ENCODE data around the gene TBK1. TPM values are rescaled to one million over a fixed set of nuclear protein-coding genes. Genes with fewer than 3 reads are reported as not detected.

TBK1 gene
- total RNA-seq, 1 experiment from 2014 or later = 33.8 TPM

DNA sequence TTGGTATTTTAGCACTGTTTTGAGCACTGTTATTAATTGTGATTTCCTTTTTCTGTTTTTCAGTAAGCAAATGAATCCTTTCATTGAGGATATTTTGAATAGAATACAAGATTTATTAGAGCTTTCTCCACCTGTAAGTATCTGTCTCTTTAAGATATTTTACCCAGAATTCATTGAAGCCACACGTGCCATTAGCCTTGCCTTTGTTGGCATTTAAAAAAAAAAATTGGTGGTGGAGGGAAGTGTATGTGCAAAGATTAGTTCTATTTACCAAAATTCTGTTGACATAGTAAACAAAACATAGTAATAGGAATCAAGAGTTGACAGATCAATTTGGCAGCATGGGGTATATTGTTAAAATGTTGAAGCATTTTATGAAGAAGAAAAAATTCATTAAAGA, 23.9 kb upstream of the TBK1 start:
- intact Hi-C loops (cut with micrococcal nuclease; ENCODE audit: unreplicated experiment) = no loop called here
- Histone ChIP-seq H3K36me3 (ENCODE audit: insufficient read depth, low read length, poor library complexity, severe bottlenecking) (peaks cover 99% of the 10 kb centered on the region), H3K27ac (ENCODE audit: low read depth, low read length, poor library complexity, severe bottlenecking) (peak overlapping the region; percentile 20), H3K9me3 (ENCODE audit: low read depth, low read length, poor library complexity, severe bottlenecking) (no peaks in the 10 kb centered on the region), H3K27me3 (replicated peaks; ENCODE audit: insufficient read depth, low read depth, low read length, poor library complexity) (no peaks in the 10 kb centered on the region), H3K4me1 (ENCODE audit: insufficient read depth, low read length, poor library complexity, severe bottlenecking) (no peaks in the 10 kb centered on the region), H3K4me3 (ENCODE audit: low read depth, low read length, poor library complexity, severe bottlenecking) (no peak overlapping the region)
- no peak for DNase-seq (ENCODE audit: low spot score)
- BruUV-seq (replicated peaks) = no TSS peak
- TF ChIP-seq, protein P1, sequence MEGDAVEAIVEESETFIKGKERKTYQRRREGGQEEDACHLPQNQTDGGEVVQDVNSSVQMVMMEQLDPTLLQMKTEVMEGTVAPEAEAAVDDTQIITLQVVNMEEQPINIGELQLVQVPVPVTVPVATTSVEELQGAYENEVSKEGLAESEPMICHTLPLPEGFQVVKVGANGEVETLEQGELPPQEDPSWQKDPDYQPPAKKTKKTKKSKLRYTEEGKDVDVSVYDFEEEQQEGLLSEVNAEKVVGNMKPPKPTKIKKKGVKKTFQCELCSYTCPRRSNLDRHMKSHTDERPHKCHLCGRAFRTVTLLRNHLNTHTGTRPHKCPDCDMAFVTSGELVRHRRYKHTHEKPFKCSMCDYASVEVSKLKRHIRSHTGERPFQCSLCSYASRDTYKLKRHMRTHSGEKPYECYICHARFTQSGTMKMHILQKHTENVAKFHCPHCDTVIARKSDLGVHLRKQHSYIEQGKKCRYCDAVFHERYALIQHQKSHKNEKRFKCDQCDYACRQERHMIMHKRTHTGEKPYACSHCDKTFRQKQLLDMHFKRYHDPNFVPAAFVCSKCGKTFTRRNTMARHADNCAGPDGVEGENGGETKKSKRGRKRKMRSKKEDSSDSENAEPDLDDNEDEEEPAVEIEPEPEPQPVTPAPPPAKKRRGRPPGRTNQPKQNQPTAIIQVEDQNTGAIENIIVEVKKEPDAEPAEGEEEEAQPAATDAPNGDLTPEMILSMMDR (conservative IDR thresholded peaks at IDR 0.05; ENCODE audit: low read depth, low read length) = no peak
- TF ChIP-seq EZH2 (IDR thresholded peaks at IDR 0.05; ENCODE audit: borderline replicate concordance, low read depth, low read length, poor library complexity, severe bottlenecking) = no peak
- CTCF ChIA-PET = no interaction called here
- POLR2A ChIA-PET (ENCODE audit: low non-redundant PET) = no interaction called here

GRCh38 chr12:64428956-64429355, 23.0 kb upstream of the TBK1 start:
- POLR2A ChIA-PET (ENCODE audit: low non-redundant PET) = no interaction called here

GRCh38 chr12:64430886-64431285, 21.0 kb upstream of the TBK1 start:
- no TSS peak for BruUV-seq (replicated peaks)
- H3K9me3 ChIP-seq (ENCODE audit: low read depth, low read length, poor library complexity, severe bottlenecking) = no peaks in the 10 kb centered on the region
- no peaks in the 10 kb centered on the region for H3K27me3 ChIP-seq (replicated peaks; ENCODE audit: insufficient read depth, low read depth, low read length, poor library complexity)
- no peak overlapping the region for H3K27ac ChIP-seq (ENCODE audit: low read depth, low read length, poor library complexity, severe bottlenecking)
- peaks cover 99% of the 10 kb centered on the region for H3K36me3 ChIP-seq (ENCODE audit: insufficient read depth, low read length, poor library complexity, severe bottlenecking)
- H3K4me3 ChIP-seq (ENCODE audit: low read depth, low read length, poor library complexity, severe bottlenecking) = no peak overlapping the region
- CTCF ChIA-PET = no interaction called here
- H3K4me1 ChIP-seq (ENCODE audit: insufficient read depth, low read length, poor library complexity, severe bottlenecking) = no peaks in the 10 kb centered on the region
- POLR2A ChIA-PET (ENCODE audit: low non-redundant PET) = no interaction called here
- DNase-seq (ENCODE audit: low spot score) = no peak
- intact Hi-C loops (cut with micrococcal nuclease; ENCODE audit: unreplicated experiment) = no loop called here
- TF ChIP-seq, protein P1 (conservative IDR thresholded peaks at IDR 0.05; ENCODE audit: low read depth, low read length) = no peak

More at GRCh38 chr12:64428956-64429355, 23.0 kb upstream of the TBK1 start:
- intact Hi-C loops (cut with micrococcal nuclease; ENCODE audit: unreplicated experiment) = no loop called here
- Histone ChIP-seq H3K4me3 (ENCODE audit: low read depth, low read length, poor library complexity, severe bottlenecking) (no peak overlapping the region), H3K36me3 (ENCODE audit: insufficient read depth, low read length, poor library complexity, severe bottlenecking) (peaks cover 99% of the 10 kb centered on the region), H3K4me1 (ENCODE audit: insufficient read depth, low read length, poor library complexity, severe bottlenecking) (no peaks in the 10 kb centered on the region), H3K9me3 (ENCODE audit: low read depth, low read length, poor library complexity, severe bottlenecking) (no peaks in the 10 kb centered on the region), H3K27ac (ENCODE audit: low read depth, low read length, poor library complexity, severe bottlenecking) (no peak overlapping the region), H3K27me3 (replicated peaks; ENCODE audit: insufficient read depth, low read depth, low read length, poor library complexity) (no peaks in the 10 kb centered on the region)
- TF ChIP-seq, protein P1 (conservative IDR thresholded peaks at IDR 0.05; ENCODE audit: low read depth, low read length) = no peak
- TF ChIP-seq EZH2 (IDR thresholded peaks at IDR 0.05; ENCODE audit: borderline replicate concordance, low read depth, low read length, poor library complexity, severe bottlenecking) = no peak
- no peak for DNase-seq (ENCODE audit: low spot score)
- CTCF ChIA-PET = no interaction called here
- no TSS peak for BruUV-seq (replicated peaks)
